NK-92 treated with Interleukin-12 subunit alpha and Interleukin-12 subunit beta, amount 100 ng/mL, for 24 hours (cell line): ENCODE measurements around the gene TNKS2.
"Not testable (repeated sequence)": the region's sequence is repeated elsewhere in the genome, so short reads cannot be mapped to it uniquely, and the experiment has no call there.

Source experiments
- DNase-seq: peaks from one replicate; lab custom pipeline; 2025; lab: John Stamatoyannopoulos, UW

The TNKS2 gene

DNA sequence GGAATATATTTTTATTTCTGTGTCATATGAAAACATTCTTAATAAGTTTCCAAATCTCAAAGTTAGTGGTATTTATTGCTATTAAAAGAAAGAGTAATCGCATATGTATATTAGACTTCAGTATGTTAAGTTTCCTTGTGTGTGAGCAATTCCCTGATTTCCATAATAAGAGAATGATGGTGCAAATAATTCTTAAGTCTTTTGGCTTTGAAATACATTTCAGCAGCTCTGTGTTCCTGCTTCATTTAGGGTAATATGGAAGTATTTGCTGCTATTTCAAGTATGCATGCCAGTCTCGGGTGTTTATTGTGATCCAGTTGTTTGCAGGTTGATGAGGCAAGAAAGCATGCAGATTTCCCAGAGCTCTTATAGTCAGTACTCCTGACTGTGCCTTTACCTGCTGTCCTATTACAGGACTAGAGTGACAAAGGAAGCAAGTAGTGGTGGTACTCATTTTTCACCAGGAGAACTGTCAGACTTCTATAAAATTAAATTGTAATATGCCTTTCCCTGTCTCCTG lies 67.4 kb downstream of the TNKS2 start:
- no peak for DNase-seq

DNA sequence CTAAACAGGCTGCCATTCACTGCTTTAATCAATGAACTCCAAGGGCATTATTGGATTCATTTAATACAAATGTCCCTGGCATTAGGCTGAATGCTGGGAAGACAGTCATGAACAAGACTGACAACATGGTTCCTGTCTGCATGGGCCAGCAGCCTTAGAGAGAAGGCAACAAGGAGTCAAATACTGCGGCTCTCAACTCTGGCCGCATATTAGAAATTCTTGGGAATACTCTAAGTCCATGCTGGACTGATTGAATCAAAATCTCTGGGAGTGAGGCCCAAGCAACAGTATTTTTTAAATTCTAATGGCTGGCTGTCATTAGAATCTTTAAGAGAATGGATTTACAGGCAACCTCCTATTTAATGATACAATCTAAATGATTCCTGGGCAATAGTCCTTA lies 76.9 kb downstream of the TNKS2 start:
- no peak for DNase-seq

DNA sequence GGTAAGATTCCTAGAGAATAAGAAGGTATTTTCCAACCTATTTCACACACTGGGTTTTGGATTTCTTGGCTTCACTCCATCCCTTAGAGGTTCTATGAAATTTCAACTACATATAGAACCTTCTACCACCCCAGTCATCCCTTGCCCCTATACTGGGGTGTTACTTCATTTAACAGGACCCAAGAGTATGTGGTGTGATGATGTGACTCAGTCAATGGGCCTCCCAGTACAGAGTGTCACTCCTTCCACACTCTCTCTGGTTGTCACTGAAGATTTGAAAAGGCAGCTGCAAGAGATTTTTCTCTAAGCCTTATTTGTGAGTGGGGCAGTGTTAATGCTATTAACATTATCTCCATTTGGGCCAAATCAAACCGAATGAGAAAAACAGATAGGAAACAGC lies 77.6 kb downstream of the TNKS2 start:
- DNase-seq, result no peak

- DNase-seq, result no peak
These were observed 81.4 kb downstream of the TNKS2 start for GRCh38 chr10:91879515-91880170.

DNA sequence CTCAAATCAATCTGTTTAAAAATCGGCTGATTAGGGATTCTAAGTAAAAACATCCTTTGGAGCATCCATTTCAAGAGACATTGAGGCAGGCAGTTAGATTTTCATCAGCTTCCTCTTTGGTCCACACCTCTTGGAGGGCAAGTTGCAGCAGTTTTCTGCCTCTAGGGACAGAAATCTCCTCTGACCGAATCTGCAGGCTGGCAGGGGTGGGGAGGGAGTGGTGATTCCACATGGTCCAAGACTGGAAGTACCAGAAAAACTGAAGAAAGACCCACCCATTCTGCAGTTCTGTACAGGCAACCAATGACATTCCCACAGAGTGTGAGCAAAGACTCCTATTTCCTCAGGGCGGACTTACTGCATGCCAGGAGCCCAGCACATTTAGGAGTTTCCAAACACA lies 82.1 kb downstream of the TNKS2 start:
- DNase-seq, result no peak

DNA sequence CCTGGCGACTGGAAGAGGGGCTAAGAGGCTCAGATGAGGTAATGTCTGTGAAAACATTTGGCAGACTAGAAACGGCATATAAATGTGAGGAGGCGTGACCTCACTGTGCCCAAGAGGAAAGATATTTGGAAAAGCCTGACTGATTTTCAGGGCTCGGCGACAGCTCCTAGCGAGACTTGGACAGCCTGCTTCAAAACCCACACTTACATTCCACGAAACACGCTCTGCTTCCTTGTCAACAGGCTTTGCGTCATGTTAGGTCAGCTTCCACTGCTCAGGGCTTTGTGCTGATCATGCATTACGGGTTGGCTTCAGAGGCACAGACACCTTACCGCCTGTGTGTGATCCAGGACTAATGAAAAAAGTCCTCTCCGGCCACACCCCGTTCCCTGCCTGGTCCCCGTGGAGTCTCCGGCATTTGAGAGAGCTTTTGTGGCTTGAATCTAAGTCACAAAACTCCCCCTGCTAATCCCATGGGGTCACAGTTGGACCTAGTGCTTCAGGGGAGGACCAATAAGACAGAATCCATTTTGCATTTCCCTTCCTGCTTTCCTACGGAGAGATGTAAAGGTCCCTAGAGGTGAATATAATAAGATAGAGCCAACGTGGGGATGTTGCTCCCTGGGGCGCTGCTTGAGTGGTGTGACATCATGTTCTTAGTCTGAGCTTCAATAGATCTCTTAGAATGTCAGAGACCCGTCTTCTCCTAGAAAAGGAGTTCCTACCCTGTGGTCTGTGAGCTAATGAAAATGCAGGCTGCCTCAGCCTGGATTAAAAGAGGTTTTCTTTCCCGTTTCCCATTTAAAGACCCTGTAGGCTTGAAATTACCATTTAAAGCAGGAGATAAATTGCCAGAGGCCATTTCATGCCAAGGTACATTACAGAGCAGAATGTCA lies 85.6 kb downstream of the TNKS2 start:
- DNase-seq, result no peak

- DNase-seq, result no peak
These were observed 86.3 kb downstream of the TNKS2 start for GRCh38 chr10:91884536-91884935.

GRCh38 chr10:91885362-91886079 lies 87.3 kb downstream of the TNKS2 start:
- DNase-seq, result no peak

- DNase-seq, result no peak
These were observed 88.7 kb downstream of the TNKS2 start for GRCh38 chr10:91886954-91887271.

- no peak for DNase-seq
These were observed 89.2 kb downstream of the TNKS2 start for GRCh38 chr10:91887272-91888076.

DNA sequence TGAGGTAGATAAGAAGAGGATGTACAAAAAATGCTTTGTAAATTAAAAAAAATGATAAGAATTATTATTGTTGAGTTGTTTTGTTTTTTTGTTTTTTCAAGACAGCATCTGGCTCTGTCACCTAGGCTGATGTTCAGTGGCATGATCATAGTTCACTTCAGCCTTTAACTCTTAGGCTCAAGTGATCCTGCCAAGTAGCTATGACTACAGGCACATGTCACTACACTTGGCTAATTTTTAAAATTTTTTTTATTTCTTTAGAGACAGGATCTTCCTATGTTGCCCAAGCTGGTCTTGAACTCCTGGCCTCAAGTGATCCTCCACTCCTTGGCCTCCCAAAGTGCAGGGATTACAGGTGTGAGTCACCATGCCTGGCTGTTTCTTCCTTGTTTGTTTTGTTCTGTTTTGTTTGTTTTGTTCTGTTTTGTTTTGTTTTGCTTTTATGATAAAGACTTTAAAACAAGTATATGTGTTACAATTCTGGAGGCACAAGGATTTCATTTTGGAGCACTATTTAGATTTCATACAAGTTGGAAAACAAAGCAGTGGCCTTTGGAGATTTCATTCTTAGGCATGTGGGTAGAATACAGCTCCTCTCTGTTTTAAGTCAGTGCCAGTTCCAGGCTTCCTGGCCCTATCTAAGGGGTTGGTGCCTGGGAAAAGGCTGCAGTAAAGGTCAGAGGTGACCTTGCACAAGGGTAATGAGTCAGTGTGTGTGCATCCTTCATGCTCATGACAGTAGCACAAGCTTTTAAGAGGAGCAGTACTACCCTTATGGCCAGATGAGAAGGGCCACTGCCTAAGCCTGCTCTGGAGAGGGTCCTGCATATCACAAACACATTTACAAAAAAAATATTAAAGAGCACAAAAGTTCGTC lies 93.1 kb downstream of the TNKS2 start:
- DNase-seq, result no peak

- no peak for DNase-seq
These were observed 94.8 kb downstream of the TNKS2 start for GRCh38 chr10:91893051-91893450.

DNA sequence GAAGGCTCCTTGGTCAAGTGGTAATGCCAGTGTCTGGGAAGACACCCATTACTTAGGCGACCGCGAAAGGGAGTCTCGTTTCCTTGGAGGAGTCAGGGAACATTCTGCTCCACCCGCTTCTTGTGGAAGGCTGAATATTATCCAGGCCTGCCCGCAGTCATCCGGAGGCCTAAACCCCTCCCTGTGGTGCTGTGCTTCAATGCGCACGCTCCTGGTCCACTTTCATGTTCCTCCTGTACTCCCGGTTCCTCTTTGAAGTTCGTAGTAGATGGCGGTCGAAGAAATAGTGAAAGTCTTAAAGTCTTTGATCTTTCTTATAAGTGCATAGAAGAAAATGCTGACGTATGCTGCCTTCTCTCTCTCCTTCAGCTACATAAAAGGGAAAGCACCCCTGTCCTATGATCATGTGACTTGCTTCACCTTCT lies 96.0 kb downstream of the TNKS2 start:
- DNase-seq, result not testable (repeated sequence)

DNA sequence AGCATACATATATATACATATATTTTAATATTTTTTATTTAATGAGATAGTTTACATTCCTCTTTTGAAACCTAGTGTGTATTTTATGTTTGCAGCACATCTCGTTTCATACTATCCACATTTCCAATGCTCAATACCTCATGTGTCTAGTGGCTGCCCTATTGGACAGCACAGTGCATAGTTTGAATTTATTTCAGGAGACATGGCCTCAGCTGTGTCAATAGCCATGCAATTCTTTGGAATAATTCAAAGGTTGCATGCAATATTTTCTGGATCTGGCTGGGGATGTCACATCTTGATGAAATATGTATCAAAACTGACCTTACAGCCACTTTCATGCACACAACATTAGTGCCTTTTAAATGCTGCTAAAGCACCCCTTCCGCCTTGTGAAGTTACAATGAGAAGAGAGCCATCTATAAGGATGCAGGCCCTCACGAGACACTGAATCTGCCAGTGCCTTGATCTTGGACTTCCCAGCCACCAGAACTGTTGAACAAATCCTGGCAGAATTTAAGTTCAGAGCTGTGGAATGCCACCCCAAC lies 98.1 kb downstream of the TNKS2 start:
- DNase-seq, result no peak

- no peak for DNase-seq
These were observed 99.2 kb downstream of the TNKS2 start for GRCh38 chr10:91897421-91897820.

DNA sequence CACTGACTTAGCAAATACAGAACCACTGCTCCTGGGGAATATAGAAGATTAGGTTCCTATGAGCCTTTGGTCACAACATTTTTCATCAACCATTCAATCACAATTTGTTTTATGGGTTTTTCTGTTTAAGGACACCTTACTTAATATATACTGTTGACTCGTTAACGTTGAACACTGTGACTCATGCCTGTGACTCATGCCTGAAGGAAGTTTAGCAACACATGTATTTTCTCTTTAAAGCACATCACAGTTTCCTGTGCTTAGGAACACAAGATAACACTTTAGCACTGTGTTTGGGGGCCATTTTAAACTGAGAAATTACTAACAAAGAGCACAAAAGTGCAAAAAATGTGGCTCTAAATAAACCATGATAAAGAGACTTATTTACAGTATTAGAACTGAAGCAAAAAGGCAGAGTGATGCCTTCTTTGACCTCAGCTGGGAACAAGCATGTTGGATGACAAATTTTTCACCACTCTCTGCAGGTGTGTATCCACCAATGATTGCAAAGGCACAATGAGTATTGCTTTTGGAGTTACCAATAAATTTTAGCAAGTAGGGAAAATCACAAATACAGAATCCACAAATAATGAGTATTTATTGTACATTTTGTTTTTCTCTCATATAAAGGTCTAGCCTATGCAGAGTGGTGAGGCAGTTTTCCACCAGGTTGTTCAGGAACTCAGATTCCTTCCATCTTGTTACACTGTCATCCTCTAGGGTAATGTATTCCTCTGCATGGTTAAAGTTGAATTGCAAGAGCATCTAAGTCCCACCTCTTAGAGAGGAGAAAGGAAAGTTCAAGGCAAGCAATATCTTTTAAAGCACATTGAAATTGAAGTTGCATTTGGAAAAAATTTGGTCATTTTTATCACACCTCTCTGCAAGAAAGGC lies 103.8 kb downstream of the TNKS2 start:
- DNase-seq, result peak; percentile 48

DNA sequence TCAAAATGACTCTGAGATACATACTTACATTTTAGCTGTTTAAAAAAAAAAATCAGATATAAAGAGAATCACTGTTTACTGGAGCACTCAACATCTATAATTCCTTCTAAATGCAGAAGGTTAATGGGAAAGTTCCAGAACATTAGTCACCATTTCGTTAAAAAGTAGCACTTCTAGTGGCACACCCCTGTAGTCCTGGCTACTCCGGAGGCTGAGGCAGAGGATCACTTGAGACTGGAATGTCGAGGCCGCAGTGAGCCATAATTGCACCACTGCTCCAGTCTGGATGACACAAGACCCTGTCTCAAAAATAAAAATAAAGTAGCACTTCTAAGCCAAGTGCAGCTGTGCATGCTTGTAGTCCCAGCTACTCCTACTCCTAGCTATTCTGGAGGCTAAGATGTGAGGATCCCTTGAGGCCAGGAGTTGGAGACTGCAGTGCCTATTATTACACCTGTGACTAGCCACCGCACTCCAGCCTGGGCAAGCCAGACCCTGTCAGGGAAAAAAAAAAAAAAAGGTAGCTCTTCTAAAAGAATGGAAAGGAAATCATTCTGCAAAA lies 108.9 kb downstream of the TNKS2 start:
- DNase-seq, result no peak

- no peak for DNase-seq
These were observed 109.7 kb downstream of the TNKS2 start for GRCh38 chr10:91907914-91908336.
